ENCODE data around the gene CEP85.

DNA sequence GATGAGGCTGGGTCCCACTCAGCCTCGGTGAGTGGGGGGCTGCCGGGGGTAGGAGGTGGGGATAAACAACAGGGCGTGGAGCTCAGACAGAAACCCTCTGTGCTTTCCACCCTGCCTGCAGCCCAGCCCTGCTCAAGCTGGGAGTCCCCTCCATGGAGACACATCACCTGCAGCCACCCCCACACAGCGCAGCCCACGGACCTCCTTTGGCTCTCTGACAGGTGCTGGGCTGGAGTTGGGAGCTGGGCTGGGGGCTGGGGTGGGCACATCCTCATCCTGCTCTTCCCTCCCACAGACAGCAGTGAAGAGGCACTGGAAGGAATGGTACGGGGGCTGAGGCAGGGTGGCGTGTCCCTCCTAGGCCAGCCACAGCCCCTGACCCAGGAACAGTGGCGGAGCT, 45.5 kb upstream of the CEP85 start:
- TF ChIP-seq TAF1 (IDR thresholded peaks at IDR 0.05; ENCODE audit: borderline replicate concordance, low read depth, low read length) (no peak), POLR2AphosphoS5 (IDR thresholded peaks at IDR 0.05; ENCODE audit: low read depth, low read length) (no peak)

All from GM12892 (cell line).